PC-3 (cell line): Measurements from ENCODE around the gene CYB5D1.
"Not testable (repeated sequence)": the region's sequence is repeated elsewhere in the genome, so short reads cannot be mapped to it uniquely, and the experiment has no call there.

Experiments used
- CTCF ChIP-seq: fragments of 300-600 bp; sonication (generic); conservative IDR thresholded peaks from 2 replicates; pipeline ENCODE4 v1.5.1; 2017; ENCODE audit warnings: antibody characterized with exemption, low read depth, mild to moderate bottlenecking, low read length
- EZH2 ChIP-seq: fragments of 300-600 bp; sonication (generic); IDR thresholded peaks from one replicate; pipeline ENCODE4 v1.6.1; 2017; ENCODE audit warnings: antibody characterized with exemption, mild to moderate bottlenecking, low read length; ENCODE audit not compliant: unreplicated experiment

GRCh38 chr17:7809791-7810343 lies 47.9 kb upstream of the CYB5D1 start:
- not testable (repeated sequence) for TF ChIP-seq CTCF, EZH2
